GM18907 (cell line): Measurements from ENCODE around the gene BMERB1.
"Not testable (repeated sequence)": the region's sequence is repeated elsewhere in the genome, so short reads cannot be mapped to it uniquely, and the experiment has no call there.

Experiments
- ATAC-seq: cut with Tn5 transposase; IDR thresholded peaks from one replicate; pipeline ENCODE4 v1.9.1; 2021; ENCODE audit warnings: mild to moderate bottlenecking, moderate library complexity; ENCODE audit not compliant: unreplicated experiment

BMERB1 gene

DNA sequence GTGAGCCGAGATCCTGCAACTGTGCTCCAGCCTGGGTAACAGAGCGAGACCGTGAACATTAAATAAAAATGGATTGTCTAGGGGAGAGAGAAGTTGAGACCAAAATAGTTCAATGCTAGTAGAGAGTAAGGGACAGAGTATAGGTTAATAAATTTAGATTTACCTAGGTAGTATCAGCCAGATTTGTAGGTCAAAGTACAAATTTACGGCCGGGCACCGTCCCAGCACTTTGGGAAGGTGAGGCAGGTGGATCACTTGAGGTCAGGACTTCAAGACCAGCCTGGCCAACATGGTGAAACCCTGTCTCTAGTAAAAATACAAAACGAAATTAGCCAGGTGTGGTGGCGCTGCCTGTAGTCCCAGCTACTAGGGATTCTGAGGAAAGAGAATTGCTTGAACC is 12.2 kb upstream of the BMERB1 start:
- ATAC-seq, result no peak

DNA sequence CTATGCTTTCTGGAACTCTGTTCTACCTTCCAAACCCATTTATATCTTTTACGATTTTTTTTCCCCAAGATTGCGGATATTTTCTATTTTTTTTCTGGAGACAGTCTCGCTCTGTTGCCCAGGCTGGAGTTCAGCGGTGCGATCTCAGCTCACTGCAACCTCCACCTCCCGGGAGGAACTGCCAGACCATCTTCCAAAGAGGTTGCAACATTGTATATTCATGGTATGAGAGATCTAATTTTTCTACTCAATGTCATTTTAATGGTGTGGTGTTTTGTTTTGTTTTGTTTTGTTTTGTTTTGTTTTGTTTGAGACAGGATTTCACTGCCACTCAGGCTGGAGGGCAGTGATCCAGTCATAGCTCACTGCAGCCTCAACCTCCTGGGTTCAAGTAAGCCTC is 8.5 kb upstream of the BMERB1 start:
- no peak for ATAC-seq

DNA sequence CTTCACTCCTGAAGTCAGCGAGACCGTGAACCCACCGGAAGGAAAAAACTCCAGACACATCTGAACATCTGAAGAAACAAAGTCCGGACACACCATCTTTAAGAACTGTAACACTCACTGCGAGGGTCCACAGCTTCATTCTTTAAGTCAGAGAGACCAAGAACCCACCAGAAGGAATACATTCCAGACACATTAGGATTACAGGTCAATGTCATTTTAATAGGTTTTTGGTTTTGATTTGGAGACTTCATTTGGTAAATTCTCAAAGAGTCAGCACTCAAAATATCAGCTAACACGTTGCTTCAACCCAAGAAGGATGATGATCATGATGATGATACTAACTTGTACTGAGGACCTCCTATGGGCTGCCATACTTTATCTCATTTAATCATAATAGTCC is 7.6 kb upstream of the BMERB1 start:
- no peak for ATAC-seq

DNA sequence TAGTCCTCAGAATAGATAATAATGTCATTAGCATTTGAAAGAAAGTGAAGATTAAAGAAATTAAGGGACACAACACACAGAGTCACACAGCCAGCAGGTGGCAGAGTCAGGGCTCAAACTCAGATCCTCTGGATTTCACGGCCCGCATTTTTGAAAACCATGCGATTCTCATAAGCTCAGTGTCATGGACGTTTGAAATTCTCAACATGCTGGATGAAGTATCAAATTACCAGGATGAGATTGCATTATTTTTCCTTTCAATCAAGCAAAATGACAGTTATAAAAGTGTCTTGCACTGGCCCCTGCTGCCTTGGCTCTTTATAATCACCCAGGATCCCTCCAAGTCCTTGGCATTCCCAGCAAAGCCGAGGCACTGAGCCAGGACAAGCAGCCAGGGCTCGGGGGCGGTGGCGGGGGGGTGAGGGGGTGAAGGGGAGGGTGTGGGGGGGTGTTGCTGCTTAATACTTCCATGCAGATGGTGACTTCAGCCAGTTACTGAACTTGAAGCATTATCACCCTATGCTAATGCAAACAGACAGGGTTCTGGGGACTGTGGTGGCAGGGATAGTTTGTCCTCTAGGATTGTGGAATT is 6.6 kb upstream of the BMERB1 start:
- ATAC-seq, result no peak

DNA sequence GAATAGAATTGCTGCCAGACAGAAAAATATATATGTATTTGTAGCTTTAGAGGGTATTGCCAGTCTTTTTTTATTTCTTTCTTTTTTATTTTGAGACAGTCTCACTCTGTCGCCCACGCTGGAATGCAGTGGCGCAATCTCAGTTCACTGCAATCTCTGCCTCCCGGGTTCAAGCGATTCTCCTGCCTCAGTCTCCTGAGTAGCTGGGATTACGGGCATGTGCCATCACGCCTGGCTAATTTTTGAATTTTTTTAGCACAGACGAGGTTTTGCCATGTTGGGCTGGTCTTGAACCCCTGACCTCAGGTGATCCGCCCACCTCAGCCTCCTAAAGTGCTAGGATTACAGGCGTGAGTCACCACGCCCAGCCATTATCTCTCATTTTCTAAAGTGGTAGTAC is 3.5 kb upstream of the BMERB1 start:
- ATAC-seq, result not testable (repeated sequence)

DNA sequence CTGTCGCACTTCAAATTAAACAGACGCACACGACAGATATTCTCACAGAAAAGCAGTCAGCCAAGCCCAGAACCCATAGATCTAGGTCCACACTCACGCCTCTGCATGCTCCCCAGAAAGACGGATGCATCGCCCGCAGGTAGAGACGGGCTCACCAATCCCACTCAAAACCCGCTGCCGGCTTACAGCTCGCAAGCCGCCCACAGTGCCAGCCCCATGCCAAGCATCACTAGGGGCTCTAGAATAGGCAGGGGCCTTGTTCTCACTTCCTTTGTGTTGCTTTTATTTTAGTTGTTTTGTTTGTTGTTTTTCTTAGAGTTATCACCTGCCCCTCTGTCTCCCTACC is 336 bp upstream of the BMERB1 start:
- no peak for ATAC-seq

DNA sequence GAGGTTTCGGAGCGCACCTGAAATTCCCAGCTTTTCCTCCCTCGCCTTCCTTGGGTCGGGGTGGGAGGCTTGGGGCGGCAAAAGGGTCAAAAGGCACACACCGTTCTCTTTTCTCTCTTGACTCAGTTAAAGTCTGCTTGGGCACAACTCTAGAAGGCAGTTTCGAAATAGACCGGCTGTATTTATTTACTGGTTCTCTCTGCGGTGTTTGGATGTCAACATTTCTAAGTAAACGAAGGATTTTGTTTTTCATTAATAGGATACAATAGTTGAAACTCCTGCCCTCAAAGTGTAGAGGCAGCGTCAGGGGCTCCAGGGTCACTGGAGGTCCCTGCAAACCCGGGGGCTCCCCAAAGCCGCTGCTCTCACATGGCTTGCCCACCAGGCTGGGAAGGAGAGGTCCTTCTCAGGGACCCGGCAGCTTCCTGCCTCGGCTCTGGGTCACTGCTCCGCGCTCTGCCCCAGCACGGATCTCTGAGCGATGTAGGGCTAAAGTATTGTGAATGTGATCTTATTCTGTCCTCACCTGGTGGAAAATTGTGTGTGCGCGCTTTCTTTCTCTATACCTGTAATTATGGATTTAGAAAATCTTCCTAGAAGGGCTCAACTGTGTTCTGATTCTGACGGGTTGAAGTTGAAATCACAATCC is 952 bp downstream of the BMERB1 start:
- no peak for ATAC-seq

DNA sequence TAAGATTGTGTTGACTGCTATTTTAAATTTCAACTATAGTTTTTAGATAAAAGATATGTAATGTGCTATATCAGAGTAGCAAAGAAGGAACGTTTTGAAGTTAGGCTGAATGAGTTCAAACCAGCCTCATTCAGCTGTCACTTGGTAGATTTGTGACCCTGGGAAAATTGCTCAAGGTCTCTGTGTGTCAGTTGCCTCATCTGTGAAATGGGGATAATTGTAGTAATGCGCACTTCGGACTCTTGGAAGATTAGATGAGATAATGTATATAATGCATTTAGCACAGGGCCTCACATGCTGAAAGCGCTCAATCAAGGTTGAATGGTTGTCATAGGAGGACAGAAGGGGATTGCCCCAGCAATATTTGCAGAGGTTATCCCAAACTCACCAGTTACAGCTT is 4.7 kb downstream of the BMERB1 start:
- no peak for ATAC-seq

DNA sequence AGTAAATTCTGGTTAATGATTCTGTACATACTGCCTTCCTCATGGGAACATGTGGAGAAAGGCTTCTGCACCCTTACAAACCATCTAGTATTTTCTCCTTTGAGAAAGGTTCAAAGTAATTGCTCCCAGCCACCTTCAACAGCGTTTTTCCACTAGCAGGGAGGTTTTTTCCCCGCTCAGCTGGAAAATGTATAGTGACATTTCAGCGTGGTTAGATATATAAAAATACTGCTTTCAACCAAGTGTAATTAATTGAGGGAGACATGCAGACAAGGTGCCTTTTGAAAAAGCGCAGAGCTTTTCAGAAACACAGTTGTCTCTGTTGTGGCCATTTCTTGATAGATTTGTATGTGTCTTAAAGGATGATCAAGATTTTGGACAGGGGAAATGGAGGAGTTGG is 5.1 kb downstream of the BMERB1 start:
- no peak for ATAC-seq

DNA sequence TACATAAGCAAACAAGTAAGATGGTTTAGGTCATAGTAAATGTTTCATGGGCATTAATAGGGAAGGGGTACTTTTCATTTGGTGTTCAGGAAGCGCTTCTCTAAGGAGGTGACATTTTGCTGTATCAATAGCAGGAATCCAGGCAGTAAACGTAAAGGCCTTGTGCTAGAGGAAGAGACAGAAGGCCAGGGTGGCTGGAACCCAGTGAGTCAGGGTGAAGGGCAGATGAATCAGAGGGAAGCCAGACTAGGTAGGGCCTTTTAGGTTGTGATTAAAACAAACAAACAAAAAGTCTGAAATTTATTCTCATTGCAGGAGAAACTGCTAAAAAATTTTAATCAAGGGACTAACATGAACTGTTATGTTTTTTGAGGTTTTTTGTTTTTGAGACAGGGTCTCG is 6.5 kb downstream of the BMERB1 start:
- ATAC-seq, result no peak

DNA sequence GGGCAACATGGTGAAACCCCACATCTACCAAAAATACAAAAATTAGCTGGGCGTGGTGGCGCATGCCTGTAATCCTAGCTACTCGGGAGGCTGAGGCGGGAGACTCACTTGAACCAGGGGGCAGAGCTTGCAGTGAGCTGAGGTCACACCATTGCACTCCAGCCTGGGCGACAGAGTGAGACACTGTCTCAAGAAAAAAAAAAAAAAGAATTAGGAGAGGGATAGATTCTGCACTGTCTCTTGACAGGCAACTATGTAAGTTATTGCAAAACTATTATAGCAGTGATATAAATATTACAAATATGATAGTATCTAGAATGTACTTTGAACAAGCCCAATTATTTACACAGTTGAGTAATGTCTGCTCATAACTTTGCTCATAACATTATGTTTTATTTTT is 7.8 kb downstream of the BMERB1 start:
- not testable (repeated sequence) for ATAC-seq

DNA sequence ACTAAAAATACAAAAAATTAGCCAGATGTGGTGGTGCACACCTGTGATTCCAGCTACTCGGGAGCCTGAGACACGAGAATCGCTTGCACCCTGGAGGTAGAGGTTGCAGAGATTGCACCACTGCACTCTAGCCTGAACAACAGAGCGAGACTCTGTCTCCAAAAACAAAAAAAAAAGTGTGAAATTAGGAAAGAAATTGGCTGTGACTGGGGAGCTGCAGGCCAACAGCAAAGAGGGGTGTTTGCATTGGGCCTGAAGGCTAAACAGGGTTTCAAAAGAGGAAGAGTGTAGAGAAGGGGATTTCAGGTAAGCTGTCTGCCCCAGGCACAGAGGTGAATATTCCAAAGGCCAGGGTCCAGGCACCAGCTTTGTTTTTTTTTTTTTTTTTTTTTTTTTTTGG is 9.4 kb downstream of the BMERB1 start:
- ATAC-seq, result no peak

DNA sequence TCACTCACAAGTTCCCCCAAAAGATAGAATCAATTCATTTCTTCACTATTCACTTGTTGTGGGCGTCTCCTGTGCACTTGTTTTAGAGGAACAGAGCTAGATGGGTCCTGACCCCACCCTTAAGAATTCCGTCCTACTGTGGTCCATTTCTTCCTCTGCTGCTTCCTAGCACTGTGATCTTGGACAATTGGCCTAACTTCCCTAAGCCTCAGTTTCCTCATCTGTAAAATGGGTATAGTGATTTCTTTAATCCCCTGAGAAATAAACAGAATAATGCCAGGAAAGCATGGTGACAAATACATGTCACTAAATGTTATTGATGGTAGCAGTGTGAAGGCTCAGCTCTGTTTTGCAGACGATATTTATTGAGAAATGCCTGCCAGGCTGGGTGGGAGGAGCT is 9.9 kb downstream of the BMERB1 start:
- no peak for ATAC-seq

DNA sequence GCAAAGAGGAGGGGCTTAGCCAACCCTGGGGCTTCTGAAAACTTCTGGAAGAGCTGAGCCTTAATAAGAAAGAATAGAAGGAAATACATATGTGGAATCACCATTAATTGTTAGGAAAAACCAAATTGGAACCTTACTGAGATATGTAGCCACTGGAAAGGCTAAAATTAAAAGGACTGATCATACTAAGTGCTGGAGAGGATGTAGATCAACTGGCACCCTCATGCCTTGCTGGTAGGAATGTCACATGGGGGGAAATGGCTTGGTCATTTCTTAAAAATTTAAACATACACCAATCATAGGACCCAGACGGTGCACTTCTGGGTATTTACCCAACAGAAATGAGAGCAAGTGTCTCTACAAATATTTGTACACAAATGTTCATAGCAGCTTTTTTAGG is 11.1 kb downstream of the BMERB1 start:
- ATAC-seq, result no peak

DNA sequence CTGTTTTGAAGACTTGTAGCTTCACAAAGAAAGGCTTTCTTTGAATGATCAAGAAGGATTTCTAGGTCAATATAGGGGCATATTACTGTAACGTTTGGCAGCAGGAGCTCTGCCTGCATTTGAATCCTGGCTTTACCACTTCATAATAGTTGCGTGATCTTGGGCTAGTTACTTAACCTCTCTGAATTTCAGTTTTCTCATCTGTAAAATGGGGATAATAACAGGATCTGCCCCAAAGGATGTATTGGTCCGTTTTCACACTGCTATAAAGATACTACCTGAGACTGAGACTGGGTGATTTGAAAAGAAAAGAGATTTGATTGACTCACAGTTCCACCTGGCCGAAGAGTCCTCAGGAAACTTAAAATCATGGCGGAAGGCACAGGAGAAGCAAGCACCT is 12.5 kb downstream of the BMERB1 start:
- no peak for ATAC-seq

DNA sequence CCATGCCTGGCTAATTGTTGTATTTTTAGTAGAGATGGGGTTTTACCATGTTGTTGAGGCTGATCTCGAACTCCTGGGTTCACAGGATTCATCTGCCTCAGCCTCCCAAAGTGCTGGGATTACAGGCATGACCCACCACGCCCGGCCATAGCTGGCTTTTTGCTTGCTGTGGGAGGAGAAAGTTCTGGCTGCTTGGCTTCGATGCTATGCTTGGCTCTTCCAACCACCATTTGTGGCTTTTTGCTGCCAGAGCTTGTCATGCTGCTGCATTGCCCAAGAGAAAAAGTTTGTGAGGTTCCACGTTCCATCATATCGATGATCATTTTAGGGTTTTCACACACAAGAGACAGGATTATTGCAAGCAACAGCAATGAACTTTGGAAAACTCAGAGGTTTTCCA is 16.2 kb downstream of the BMERB1 start:
- ATAC-seq, result no peak

DNA sequence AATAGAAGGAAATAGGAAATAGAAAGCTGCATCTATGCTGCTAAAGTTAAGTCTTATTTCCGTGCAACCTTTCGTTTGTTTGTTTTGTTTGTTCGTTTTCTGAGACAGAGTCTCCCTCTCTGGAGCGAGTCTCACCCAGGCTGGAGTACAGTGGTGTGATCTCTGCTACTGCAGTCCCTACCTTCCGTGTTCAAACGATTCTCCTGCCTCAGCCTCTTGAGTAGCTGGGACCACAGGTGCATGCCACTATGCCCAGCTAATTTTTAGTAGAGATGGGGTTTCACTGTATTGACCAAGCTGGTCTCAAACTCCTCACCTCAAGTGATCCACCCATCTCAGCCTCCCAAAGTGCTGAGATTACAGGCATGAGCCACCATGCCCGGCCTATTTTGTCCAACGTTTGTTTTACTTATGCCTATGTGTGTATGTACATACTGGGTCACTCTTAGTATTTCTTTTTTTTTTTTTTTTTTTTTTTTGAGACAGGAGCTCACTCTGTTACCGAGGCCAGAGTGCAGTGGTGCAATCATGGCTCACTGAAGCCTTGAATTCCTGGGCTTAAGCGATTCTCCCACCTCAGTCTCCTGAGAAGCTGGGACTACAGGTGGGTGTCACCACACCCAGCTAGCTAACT is 16.8 kb downstream of the BMERB1 start:
- no peak for ATAC-seq

DNA sequence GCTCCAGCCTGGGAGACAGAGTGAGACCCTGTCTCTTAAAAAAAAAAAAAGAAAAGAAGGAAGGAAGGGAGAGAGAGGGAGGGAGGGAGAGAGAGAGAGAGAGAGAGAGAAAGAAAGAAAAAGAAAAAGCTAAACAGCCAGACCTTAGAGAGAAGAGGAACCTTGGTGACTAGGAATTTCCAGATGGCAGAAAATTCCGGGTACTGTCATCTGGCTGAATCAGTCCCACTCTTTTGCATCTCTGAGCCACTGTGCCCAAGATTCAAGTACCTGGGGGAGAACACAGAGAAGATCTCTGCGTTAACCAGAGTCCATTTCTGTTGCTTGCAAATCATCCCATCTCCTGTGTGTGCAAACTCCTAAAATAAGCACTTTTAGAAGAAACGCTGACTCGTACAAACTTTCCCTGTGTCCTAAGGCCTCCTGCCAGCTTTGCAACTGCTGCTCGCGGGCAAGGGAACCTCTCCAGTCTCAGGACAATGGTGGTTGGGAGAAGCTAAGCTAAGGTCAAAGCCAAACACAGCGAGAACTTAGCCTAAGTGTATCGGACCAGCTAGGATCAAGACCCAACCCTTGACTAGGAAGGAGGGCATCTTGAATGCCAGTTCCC is 18.0 kb downstream of the BMERB1 start:
- no peak for ATAC-seq

DNA sequence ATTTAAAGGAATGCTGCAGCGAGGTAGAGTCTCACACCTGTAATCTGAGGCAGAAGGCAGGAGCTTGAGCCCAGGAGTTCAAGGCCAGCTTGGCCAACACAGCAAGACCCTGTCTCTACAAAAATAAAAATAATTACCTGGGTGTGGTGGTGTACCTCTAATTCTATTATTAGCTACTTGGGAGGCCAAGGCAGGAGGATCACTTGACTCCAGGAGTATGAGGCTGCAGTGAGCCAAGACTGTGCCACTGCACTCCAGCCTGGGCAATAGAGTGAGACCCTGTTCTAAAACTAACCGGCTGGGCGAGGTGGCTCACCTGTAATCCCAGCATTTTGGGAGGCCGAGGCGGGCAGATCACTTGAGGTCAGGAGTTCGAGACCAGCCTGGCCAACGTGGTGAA is 18.9 kb downstream of the BMERB1 start:
- ATAC-seq, result not testable (repeated sequence)

DNA sequence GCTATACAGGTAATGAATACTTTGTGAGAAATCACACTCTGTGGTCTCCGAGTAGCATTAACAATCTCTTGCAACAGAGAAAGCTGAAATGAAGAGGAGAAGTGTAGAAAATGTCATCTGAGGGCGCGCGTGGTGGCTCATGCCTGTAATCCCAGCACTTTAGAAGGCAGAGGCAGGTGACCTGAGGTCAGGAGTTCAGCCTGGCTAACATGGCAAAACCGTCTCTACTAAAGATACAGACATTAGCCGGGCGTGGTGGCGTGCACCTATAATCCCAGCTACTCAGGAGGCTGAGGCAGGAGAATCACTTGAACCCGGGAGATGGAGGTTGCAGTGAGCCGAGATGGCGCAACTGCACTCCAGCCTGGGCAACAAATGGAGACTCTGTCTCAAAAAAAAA is 20.5 kb downstream of the BMERB1 start:
- ATAC-seq, result not testable (repeated sequence)

DNA sequence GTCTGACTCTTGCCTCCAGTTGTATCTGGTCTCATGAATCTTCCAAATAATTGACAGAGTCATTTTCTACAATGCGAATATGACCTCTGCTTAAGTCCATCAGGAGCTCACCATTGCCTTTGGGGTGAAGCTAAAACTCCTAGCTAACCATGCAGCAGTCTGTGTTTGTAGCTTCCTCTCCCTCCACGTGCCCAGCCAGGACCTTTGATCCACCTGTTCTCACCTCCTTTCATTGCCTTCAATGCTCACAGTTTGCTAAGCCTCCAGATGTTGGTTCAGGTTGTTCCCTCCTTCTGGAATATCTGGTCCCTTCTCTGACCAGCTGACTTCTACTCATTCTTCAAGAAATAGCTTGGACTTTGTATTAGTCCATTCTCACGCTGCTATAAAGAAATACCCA is 23.0 kb downstream of the BMERB1 start:
- ATAC-seq, result no peak

DNA sequence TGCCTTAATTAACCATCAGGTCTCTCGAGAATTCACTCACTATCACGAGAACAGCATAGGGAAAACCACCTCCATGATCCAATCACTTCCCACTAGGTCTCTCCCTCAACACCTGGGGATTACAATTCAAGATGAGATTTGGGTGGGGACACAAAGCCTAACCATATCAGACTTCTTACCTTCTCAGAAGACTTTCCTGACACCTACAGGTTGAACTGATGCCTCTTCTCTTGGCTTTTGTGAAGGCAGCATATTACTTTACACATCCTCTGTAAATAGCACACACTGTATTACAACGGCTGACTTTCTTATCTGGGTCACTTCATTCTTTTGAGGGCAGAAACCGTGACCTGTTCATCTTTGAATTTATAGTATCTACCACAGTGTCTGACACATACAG is 23.6 kb downstream of the BMERB1 start:
- no peak for ATAC-seq
